HL-60 (cell line): ENCODE data around the gene OR13C9.

Experiments
- DNase-seq, 2 experiments: peaks; one replicate each; pipeline ENCODE4 v3.0.0-alpha.2; 2010 to 2020; ENCODE audit warnings: low read depth in 1 of 2, low spot score in 1 of 2
- H3K27ac ChIP-seq: fragments of 250-450 bp; sonication (Bioruptor Pico); replicated peaks from 2 replicates; pipeline ENCODE4 v1.5.1; 2020; ENCODE audit warnings: mild to moderate bottlenecking, moderate library complexity
- H3K27me3 ChIP-seq: fragments of 250-450 bp; sonication (Bioruptor Pico); 2 replicates; pipeline ENCODE4 v1.5.1; 2021; ENCODE audit warnings: mild to moderate bottlenecking, moderate library complexity; ENCODE audit not compliant: insufficient read depth, poor library complexity, severe bottlenecking
- H3K4me3 ChIP-seq: replicated peaks from 2 replicates; pipeline ENCODE4 v1.5.1; 2011; ENCODE audit warnings: mild to moderate bottlenecking, control low read depth, low read length; ENCODE audit not compliant: insufficient read depth
- CTCF ChIP-seq: IDR thresholded peaks from one replicate; pipeline ENCODE4 v1.5.1; 2011; ENCODE audit warnings: low read length, control low read depth, inconsistent platforms; ENCODE audit not compliant: insufficient read depth
- GABPA ChIP-seq: IDR thresholded peaks from 2 replicates; pipeline ENCODE4 v1.6.1; 2012; ENCODE audit warnings: low read depth
- POLR2AphosphoS5 ChIP-seq: IDR thresholded peaks from 2 replicates; pipeline ENCODE4 v1.6.1; 2012; ENCODE audit warnings: low read depth
- REST ChIP-seq: IDR thresholded peaks from 2 replicates; pipeline ENCODE4 v1.6.1; 2012; ENCODE audit warnings: low read depth; ENCODE audit not compliant: insufficient replicate concordance
- SPI1 ChIP-seq: IDR thresholded peaks from 2 replicates; pipeline ENCODE4 v1.6.1; 2012; ENCODE audit warnings: low read depth, mild to moderate bottlenecking, borderline replicate concordance
- long read RNA-seq: library from polyadenylated mRNA; unstranded; transcript quantifications from one replicate; pipeline ENCODE4 v2.0.0, GENCODE V29; 2020

The OR13C9 gene
- long read RNA-seq: 0 reads

- no peaks in the 10 kb centered on the region for H3K27me3 ChIP-seq
- TF ChIP-seq CTCF (no peak), POLR2AphosphoS5 (no peak), REST (no peak), GABPA (no peak), SPI1 (no peak)
- DNase-seq: no peak
- no peak within 1 kb of the TSS for H3K4me3 ChIP-seq
- H3K27ac ChIP-seq: no peak within 1 kb of the TSS
These were observed at the start of gene OR13C9 for GRCh38 chr9:104618104-104618503. TSS of gene OR13C9 (minus strand) at chr9:104618204. CDS start at chr9:104618204, 0 bp downstream.

GRCh38 chr9:104658496-104659195, 40.6 kb upstream of the OR13C9 start:
- H3K27me3 ChIP-seq: no peaks in the 10 kb centered on the region
- no peak overlapping the region for H3K4me3 ChIP-seq
- no peak overlapping the region for H3K27ac ChIP-seq
- no peak for DNase-seq
- TF ChIP-seq POLR2AphosphoS5 (no peak), SPI1 (no peak), REST (no peak), GABPA (no peak), CTCF (no peak)

GRCh38 chr9:104635456-104635855, 17.5 kb upstream of the OR13C9 start:
- TF ChIP-seq REST (no peak), GABPA (no peak), CTCF (no peak), SPI1 (no peak), POLR2AphosphoS5 (no peak)
- no peak for DNase-seq
- H3K4me3 ChIP-seq: no peak overlapping the region
- H3K27me3 ChIP-seq: no peaks in the 10 kb centered on the region
- no peak overlapping the region for H3K27ac ChIP-seq
